OCI-LY3 (cell line): Measurements from ENCODE around the gene DUSP14.

Experiments
- CTCF ChIP-seq: fragments of 200-600, 300-600 bp; sonication (generic); IDR thresholded peaks from 2 replicates; pipeline ENCODE4 v1.5.1; 2014; ENCODE audit warnings: antibody characterized with exemption, low read length, low read depth
- EZH2phosphoT487 ChIP-seq: fragments of 200-600 bp; shearing (Covaris generic); IDR thresholded peaks from 2 replicates; pipeline ENCODE4 v1.6.1; 2018; ENCODE audit warnings: antibody characterized with exemption, mixed run types, low read depth

- TF ChIP-seq EZH2phosphoT487, result no peak
- TF ChIP-seq CTCF, result no peak
Measured at GRCh38 chr17:37518826-37519225, 29.1 kb downstream of the DUSP14 start.
